GM21390 (cell line): ENCODE data around the gene PDCD6IP.
"Not testable (repeated sequence)": the region's sequence is repeated elsewhere in the genome, so short reads cannot be mapped to it uniquely, and the experiment has no call there.

Source experiments
- ATAC-seq: cut with Tn5 transposase; IDR thresholded peaks from one replicate; pipeline ENCODE4 v1.9.1; 2021; ENCODE audit not compliant: unreplicated experiment

PDCD6IP gene

DNA sequence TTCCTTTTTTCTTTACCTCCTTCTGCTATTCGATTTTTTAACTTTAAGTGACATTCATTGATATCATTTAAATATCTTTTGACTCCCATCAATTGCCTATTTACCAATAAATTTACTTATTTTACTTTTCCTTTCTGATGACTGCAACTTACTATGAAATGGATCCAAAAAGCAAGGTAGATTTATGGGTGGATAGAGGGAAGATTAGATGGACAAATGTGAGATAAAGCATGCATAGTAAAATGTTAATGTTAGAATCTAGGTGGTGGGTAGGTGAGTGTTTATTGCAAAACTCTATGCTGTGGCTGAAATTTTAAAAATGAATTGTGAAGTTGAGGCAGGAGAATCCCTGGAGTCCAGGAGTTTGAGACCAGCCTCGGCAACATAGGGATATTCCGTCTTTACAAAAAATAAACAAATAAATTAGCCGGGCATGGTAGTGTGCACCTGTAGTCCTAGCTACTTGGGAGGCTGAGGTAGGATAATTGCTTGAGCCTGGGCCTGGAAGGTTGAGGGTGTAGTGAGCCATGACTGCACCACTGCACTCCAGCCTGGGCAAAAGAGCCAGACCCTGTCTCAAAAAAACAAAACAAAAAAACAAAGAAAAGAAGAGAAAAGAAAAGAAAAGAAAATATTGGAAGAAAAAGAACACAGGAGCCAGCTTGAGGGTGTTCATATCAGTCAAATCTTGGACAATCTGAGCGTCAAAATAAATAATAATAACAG lies 6.1 kb upstream of the PDCD6IP start:
- ATAC-seq, result no peak

DNA sequence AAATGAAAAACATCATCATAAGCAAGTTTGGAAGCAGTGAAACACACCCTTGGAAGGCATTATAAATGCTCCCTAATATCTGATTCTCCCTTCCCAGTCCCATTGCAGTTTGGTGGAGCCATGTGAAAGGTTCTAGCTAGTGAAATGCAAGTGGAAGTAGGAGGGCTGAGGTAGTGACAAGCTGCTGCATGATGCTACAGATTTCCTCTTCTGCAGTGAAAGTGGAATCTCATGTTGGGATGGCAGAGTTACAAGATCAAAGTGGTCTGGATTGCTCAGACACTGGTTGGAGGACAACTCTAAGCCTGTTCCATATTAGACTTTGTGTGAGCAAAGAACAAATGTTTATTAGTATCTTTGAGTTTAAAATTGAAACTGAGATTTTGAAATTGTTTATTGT lies 3.3 kb upstream of the PDCD6IP start:
- no peak for ATAC-seq

DNA sequence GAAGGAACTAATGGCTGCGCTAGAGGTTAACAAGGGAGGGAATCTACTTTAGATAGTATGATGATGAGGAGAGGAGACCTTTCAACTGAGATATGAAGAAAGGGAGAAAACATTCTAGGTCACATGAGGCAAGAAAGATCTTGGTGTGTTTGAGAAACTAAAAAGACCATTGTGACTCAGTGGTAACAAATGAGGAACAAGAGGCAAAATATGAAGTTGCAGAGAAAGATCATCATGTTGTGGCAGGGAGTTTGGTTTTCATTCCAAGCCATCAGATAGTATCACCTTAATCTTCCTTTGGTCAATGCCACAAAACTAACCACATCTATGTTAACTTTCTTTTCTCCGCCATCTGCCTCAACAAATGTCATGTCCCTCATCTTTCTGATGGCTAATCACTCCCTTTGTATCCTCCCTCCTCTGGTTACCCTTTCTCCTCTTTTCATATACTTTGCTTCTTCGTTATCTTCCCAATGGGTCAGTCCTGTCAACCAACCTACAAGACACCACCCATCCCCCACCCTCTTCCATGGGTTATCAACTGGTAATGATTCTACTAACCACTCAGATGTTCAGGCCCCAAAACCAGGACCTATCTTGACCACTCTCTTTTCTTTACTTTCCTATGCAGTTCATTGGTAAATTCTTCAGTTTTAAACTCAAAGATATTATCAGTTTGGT lies 2.4 kb upstream of the PDCD6IP start:
- no peak for ATAC-seq

DNA sequence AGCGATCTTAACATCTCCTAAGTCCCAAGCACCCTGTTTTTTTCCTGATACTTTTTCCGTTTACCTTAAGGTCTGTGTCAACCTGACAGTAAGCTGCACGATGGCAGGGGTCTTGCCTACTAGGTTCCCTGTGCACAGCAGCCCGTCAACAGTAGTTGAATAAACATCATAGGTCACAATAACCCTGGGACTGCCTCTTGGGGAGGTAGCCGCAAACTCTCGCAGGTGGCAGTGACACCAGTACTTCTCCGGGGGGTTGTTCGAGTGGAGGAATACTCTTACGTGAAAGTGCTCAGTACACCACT lies 365 bp upstream of the PDCD6IP start:
- peak; percentile 52 for ATAC-seq

DNA sequence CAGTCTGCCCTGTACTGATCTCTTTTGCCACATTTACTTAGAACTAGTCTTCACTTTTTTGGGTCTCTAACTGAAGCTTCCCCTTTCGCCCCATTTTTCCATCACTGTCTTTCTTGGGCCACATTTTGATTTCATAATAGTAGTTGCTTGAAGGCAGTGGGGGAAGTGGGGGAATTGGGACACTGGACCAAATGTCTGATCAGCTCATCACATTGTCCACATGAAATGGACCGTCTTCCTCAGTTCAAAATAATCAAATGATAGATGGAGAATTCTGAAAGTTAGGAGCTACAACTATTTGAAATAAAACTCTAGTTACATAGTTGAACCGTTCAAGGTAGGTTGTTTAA lies 747 bp downstream of the PDCD6IP start:
- ATAC-seq, result no peak

DNA sequence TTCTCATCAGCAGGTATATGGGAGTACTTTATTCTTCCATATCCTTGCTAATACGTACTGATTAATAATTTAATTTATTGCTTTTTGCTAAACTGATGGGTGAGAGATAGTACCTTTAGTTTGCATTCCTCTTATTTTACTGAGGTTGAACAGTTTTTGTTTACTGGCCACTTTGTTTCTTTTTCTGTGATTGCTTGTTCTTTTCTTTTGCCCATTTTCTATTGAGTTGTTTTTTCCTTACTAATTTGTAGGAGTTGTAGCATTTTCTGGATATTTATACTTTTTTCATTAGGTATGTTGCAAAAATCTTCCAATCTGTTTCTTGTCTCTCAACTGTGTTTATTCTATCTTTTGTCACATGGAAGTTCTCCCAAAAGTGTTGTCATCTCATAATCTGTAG lies 4.8 kb downstream of the PDCD6IP start:
- ATAC-seq, result no peak

DNA sequence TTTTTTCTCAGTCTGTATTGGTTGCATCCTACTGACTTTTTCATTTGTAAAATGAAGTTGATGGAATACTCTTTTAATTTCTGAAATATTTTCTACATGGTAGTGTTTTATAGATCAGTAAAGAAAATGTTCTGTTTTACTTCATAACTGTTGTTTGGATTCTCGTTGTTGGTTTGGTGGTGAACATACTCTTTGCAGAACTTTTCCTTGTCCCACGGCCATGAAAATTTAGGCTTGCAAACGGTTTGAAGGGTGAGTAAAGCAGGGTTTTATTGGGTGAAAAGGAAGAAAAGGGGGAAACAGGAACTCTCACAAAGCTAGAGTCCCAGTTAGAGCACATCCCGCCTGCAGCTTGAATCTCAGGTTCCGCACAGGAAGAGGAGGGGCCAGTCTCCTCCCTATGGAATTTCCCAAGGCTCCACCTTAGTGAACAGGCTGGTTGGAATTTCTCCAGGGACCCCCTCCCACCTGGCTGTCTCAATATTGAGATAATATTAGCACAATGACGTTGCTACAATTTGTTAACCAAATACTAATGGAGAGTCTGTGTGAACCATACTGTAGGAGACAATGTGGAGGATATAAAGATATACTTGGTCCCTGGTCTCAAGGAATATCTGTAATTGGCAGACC lies 5.6 kb downstream of the PDCD6IP start:
- ATAC-seq, result no peak

DNA sequence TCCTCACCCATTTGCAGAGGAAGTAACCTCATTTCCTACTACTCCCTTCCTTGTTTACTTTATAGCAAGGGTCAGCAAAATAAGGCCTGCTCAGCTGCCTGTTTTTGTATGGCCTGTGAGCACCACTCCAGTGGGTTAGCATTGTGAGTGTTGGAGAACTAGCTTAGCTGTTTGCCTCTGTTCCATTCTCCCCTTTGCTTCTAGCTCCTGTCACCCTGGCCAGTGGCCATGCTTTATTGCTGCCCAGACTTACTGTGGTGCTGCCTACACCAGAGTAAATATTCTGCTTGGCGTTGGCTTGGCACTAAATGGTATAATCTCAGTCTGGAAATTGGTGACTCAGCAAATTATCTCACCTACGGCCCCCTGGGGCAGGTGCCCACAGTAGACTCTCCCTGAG lies 8.8 kb downstream of the PDCD6IP start:
- ATAC-seq, result no peak

DNA sequence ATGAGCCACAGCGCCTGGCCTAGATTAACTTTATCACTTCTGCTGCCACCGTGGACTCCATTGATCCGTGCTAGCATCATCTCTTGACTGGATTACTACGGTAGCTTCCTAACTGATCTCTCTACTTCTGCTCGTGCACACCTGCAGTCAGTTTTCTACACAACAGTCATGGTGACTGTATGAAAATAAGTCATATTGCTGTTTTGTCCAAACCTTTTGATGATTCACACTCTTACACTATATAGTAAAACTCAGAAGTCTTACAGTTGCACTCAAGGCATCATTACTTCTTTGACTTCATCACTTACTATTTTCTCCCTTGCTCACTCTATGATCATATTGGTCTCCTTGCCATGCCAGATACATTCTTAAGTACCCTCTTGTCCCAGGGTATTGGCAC lies 10.1 kb downstream of the PDCD6IP start:
- ATAC-seq, result no peak

DNA sequence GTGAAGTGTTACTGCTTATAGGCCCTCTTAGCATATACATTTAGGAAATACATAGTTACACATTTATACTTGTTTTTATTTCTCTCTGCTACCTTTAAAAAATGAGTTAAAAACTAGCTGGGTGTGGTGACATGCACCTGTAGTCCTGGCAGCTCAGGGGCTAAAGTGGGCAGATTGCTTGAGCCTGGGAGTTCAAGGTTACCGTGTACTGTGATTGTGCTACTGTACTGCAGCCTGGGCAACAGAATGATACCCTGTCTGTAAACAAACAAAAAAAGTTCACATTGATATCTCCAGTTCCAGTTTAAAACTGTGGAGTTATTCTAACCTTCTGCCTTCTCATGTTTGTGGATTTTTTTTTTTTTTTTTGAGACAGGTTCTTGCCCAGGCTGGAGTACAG lies 12.1 kb downstream of the PDCD6IP start:
- ATAC-seq, result no peak

DNA sequence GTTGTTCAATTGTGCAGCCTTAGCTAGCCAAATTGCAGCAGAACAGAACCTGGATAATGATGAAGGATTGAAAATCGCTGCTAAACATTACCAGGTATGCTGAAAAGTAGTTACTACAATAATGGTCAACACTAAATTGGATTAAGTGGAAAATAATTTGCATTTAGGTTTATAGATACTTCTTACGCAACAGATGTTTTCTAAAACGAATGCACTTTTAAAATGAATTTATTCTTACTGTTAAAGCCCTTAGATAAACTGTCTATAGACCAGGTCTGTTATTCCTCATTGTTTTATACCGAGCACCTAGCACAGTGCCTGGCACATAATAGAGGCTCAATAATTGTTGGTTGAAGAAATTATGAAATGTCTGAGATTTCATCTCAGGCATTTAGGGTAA lies 23.6 kb downstream of the PDCD6IP start:
- ATAC-seq, result no peak

DNA sequence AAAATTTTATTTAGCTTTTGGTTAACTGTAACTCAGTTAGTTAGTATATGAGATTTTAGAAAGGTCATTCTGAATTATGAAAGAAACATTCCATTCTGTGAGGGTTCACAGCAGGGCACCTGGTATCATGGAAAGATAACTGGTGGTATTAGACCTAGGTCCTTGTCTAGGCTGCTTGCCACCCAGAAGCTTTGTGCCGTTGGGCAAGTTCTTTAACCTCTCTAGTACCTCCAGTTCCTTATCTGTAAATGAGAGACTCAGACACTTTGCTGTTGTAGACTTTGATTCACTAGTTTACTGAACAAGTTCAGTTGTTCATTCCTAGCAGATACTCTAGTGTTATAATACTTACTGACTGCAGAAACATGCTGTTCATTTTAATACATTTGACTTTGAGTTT lies 25.4 kb downstream of the PDCD6IP start:
- ATAC-seq, result no peak

DNA sequence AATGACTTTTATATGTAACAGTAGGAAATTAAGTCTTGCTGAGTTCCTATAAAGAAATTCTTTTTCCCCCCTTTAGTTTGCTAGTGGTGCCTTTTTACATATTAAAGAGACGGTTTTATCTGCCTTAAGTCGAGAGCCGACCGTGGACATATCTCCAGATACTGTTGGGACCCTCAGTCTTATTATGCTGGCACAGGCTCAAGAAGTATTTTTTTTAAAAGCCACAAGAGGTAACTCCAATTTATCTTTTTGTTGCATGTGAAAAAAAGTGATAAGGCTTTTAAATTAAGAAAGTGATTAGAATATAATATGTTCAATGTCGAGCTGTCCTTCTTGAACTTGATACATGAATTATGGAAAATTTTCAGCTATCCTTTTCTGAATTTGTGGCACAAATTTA lies 26.7 kb downstream of the PDCD6IP start:
- no peak for ATAC-seq

DNA sequence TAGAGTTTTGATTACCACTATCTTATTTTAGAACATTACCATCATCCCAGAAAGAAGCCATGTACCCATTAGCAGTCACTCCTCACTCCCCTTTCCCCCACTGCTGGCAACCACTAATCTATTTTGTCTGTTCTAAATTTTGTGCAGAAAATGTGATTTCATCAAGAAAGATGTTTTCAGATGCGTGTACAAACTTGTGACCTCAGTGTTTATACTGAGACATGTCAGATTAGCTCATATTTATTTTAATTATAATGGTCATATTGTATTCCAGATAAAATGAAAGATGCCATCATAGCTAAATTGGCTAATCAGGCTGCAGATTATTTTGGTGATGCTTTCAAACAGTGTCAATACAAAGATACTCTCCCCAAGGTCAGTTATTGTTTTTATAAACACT lies 27.8 kb downstream of the PDCD6IP start:
- no peak for ATAC-seq

DNA sequence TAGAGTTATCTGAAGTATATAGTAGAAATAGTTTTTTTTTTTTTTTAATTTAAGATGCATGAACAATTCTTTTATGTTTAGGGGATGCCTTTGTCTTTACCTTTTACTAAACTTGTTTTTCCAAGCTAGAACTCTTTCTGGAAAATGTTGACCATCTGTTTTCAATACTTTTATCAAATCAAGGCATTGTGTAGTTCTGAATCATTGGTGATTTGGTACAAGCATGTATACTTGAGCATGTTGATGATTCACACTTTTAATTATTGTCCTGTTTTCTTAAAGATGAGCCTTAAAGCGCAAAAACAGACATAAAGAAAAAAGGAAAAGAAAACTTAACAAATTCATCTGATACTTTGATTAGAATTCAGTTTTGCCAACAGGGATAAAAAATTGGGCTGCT lies 28.3 kb downstream of the PDCD6IP start:
- ATAC-seq, result no peak

DNA sequence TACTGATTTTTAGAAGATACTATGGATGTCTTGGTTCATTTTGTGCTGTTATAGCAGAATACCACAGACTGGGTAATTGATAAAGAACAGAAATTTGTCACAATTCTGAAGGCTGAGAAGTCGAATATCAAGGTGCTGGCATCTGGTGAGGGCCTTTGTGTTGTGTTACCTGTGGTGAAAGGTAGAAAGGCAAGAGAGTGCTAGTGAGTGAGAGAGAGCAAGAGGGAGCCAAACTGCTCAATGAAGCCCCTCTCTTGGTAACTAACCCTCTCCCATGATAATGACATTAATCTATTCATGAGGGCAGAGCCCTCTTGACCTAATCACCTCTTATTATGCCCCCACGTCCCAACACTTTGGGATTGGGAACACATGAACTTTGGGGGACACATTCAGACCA lies 31.3 kb downstream of the PDCD6IP start:
- no peak for ATAC-seq

DNA sequence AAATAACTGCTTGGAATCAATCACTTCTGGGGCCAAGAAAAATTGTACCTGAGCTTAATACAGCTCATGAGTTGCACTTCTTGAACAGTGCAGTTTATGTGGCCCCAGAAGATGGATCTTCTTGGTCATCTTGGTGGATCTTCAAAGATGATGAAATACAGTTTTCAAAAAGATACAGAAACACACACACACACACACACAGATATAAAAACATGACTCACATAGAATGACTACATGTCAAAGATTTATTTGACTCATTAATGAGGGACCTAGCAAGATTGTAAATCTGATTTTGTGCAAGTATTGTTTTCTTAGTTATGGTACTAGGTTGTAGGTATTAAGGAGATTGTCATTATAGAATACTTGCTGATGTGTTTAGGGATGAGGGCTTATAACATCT lies 32.6 kb downstream of the PDCD6IP start:
- ATAC-seq, result no peak

DNA sequence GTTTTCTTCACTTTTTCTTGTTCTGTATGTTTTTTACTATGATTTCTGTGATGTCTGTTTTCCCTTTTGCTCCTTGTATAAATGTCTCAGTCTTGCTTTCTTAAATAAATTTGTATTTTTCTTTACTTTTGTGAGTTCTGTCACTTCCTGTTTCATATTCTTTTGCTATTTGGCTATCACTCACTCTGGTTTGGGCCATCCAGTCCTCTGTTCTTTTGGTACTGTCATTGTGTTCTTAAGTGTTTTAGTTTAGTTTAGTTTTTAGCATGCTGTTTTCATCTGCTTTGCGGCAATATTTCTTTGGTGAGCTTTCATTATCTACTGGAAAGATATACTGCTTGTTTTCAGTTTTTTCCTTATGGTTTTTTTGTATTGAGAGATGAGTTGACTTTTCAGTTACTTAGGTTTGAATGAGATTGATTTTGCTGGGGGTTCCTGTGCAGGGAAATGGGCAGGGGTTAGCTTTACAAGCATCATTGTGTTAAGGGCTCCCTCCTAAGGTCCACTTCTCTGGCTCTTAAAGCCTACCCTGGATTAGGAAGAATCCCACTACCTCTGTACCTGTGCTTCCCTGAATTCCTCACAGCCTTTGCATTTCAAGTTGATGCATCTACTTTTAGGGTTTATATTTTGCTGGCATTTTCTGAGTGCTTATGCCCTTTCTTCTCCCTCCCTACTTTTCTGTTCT lies 35.1 kb downstream of the PDCD6IP start:
- ATAC-seq, result peak; percentile 38

DNA sequence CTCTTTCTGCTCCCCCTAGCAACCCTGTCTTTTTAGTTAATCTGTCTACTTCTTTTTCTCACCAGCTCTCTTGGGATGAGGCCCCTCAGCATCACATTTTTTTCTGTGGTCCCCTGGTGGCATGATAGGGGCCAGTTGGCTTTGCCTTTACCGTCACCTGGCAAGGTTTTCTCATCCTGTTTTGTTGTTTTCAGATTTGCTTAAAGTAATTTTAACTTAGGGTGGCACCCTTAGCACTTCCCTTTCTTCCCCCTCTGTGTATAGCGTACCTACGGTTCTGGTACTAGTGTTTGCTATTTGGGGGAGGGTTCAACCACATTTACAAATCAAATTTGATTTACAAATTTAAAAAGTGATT lies 35.6 kb downstream of the PDCD6IP start:
- ATAC-seq, result peak; percentile 48

DNA sequence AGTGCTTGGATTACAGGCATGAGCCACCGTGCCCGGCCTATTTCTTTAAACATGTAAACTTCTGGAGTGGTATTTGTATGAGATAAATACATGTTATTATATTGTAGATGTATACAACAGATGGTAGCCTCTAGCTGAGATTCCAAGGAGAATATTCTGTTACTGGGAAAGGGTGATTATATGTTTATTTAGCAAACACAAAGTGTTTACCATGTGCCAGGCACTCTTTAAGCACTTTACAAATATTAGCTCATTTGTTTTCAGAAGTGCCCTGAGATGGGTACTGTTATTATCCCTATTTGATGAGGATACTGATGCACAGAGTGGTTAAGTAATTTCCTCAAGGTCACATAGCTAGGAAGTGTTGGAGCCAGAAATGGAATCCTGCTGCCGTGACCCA lies 38.8 kb downstream of the PDCD6IP start:
- ATAC-seq, result not testable (repeated sequence)

DNA sequence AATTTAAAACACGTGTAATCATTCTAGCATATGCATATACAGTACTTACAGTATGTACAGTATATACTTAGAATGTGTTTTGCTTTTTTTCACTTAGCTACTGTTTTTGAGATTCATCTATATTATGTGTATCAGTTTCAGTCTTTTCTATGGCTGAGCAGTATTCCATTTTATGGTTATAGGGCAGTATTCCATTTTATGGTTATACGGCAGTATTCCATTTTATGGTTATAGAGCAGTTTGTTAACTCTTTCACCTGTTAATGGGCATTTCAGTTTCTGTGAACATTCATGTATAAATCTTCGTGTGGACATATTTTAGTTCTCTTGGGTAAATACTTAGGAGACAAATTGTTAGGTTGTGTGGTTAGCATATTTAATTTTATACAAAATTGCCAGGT lies 40.9 kb downstream of the PDCD6IP start:
- no peak for ATAC-seq

DNA sequence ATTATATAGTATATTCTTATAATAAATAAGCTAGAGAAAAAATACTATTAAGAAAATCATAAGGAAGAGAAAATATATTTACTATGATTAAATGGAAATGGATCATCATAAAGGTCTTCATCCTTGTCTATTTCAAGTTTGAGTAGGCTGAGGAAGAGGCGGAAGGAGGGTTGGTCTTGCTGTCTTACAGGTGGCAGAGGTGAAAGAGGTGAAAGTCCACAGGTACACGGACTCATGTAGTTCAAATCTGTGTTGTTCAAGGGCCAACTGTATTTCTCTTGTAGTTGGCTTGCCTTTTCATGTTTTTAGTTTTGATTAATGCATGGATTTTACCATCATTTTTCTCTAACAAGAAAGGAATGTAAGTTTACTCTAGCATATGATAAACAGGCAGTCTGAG lies 41.7 kb downstream of the PDCD6IP start:
- no peak for ATAC-seq
